ENCODE measurements around the gene CUEDC2. TPM values are rescaled to one million over a fixed set of nuclear protein-coding genes. Genes with fewer than 3 reads are reported as not detected.

The CUEDC2 gene
- total RNA-seq, 4 donors from 2014 or later, result 86.4 to 195 (median 131) TPM

DNA sequence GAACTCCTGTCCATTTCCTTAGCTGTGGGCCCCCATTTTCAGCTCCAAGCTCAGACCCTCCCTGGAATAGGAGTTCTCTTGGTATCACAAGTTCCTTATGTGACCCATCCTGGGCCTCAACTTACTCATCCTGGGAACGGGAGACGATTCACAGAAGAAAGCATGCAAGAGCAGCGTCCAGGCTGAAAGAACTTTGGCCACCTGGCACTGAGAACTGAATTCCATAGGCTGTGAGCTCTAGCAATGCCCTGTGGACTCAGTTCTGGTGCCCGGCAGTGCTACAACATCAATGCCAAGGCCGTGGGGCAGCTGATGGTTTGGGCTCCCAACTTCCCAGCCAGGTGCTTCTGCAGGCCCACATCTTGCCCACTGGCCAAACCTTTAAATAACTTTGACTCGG, 3.9 kb upstream of the CUEDC2 start:
- 89 to 90% methylated on average over 6 of the region's 6 CpGs for WGBS, 2 donors
- no peak overlapping the region for H3K27ac ChIP-seq
- DNase-seq (ENCODE audit: low spot score in 2 of 2), result no peak
- H3K36me3 ChIP-seq, result no peaks in the 10 kb centered on the region
- TF ChIP-seq EP300 (IDR thresholded peaks at IDR 0.05) (no peak), POLR2A (IDR thresholded peaks at IDR 0.05) (no peak)
- TF ChIP-seq, protein P1, sequence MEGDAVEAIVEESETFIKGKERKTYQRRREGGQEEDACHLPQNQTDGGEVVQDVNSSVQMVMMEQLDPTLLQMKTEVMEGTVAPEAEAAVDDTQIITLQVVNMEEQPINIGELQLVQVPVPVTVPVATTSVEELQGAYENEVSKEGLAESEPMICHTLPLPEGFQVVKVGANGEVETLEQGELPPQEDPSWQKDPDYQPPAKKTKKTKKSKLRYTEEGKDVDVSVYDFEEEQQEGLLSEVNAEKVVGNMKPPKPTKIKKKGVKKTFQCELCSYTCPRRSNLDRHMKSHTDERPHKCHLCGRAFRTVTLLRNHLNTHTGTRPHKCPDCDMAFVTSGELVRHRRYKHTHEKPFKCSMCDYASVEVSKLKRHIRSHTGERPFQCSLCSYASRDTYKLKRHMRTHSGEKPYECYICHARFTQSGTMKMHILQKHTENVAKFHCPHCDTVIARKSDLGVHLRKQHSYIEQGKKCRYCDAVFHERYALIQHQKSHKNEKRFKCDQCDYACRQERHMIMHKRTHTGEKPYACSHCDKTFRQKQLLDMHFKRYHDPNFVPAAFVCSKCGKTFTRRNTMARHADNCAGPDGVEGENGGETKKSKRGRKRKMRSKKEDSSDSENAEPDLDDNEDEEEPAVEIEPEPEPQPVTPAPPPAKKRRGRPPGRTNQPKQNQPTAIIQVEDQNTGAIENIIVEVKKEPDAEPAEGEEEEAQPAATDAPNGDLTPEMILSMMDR (IDR thresholded peaks at IDR 0.05), result no peak
- peaks cover 0 to 39% (median 15%) of the 10 kb centered on the region in 4 donors for H3K4me1 ChIP-seq
- no peak overlapping the region for H3K4me3 ChIP-seq
- no peaks in the 10 kb centered on the region for H3K9me3 ChIP-seq
- H3K27me3 ChIP-seq, result peaks cover 0 to 25% of the 10 kb centered on the region in 2 donors

DNA sequence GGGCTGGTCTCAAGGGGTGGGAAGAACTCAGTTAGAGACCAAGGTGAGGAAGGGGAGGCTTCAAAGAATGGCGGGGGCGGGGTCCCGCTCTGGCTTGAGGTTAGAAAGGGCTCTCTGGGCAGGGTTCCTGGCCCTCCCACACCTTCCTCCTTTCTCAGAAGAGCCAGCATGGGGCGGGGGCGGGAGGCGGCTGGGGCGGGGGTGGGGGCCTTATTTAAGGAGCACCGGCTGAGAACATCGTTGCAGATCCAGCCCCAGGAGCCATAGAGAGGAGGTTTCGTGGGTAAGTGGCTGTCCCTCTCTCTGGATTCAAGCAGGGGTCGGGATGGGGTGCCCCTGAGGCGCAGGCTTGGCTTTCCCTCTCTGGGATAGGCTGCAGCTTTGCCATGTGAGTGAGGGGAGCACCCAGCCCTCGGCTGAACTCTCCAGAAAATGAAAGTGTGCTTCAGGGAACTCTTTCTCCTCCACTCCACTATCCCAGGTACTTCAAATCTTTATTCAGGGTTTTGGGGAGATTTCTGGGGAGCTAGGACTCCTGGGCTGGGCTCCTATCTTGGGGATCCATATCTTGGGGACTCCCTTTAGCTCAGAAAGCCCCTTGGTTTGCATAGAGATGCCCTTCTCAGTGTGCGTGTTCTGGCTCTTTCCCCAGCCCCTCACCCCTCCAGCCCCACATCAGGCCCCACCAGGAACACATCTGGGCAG, 3.3 kb upstream of the CUEDC2 start:
- Histone ChIP-seq H3K4me1 (peaks cover 0 to 45% (median 15%) of the 10 kb centered on the region in 4 donors), H3K9me3 (no peaks in the 10 kb centered on the region), H3K27me3 (peaks cover 0 to 25% of the 10 kb centered on the region in 2 donors), H3K36me3 (no peaks in the 10 kb centered on the region), H3K4me3 (peak overlapping the region in 3 of 4 donors; percentile 11 to 22 (median 15)), H3K27ac (peak overlapping the region in 1 of 4 donors; percentile 60)
- 3 to 11% methylated on average over 9 to 10 of the region's 14 CpGs for WGBS, 2 donors
- TF ChIP-seq EP300 (IDR thresholded peaks at IDR 0.05), result no peak
- TF ChIP-seq, protein P1 (IDR thresholded peaks at IDR 0.05), result no peak
- no peak for TF ChIP-seq POLR2A (IDR thresholded peaks at IDR 0.05)
- DNase-seq (ENCODE audit: low spot score in 2 of 2), result no peak

DNA sequence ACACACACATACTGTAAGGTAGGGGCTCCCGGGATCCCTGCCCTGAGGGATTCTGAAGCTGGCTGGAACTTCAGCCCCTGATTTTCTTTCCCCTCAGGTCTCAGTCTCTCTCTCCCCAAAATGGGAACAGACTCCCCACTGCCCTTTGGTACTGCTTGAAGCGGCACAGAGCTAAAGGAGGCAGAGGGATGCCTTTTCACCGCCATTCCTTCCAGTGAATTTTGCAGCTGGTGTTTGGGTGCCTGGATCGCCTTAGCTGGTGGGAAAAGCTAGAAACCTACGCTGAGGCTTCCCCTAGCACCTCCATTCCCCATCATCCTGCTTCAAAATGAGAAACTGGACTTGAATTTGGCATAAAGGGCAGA, 2.7 kb upstream of the CUEDC2 start:
- 46 to 50% methylated on average over 5 of the region's 5 CpGs for whole genome bisulfite sequencing, 2 donors

DNA sequence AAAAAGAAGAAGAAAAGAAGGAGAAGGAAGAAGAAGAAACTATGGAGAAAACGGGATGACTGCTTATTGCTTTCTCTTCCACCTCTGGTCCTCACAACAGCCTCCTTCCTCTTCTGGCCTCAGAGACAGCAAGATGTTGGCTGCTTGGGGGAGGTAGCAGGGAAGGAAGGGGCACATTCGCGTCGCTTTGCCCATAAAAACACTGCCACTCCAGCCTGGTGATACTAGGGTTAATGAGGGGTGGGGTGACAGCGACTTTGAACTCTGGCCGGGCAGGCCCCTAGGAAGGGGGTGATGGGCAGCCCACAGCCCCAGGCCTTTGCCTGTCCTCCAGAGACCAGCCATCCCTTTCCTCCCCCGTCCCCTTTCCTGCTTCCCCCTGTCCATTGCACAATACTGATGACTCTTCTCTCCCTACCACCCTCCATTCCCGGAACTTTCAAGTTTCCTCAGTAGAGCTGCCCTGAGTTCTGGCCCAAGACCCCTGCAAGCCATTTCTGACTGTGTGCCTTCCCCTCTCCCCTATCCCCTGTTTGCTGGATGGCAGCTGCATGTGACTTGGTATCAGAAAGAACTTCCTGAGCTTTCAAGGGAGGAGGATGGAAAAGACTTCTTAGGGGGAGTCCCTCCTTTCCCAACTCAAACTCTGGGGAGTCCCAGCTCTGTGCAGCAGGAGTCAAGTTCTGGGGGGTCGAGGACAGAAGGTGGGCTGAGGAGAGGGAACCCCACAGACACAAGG, 2.2 kb upstream of the CUEDC2 start:
- peaks cover 0 to 46% (median 15%) of the 10 kb centered on the region in 4 donors for H3K4me1 ChIP-seq
- WGBS, 2 donors, result 15 to 18% methylated on average over 9 of the region's 9 CpGs
- peaks cover 0 to 25% of the 10 kb centered on the region in 2 donors for H3K27me3 ChIP-seq
- no peaks in the 10 kb centered on the region for H3K36me3 ChIP-seq
- no peaks in the 10 kb centered on the region for H3K9me3 ChIP-seq
- TF ChIP-seq EP300 (IDR thresholded peaks at IDR 0.05) (no peak), POLR2A (IDR thresholded peaks at IDR 0.05) (no peak)
- TF ChIP-seq, protein P1 (IDR thresholded peaks at IDR 0.05), result no peak
- no peak for DNase-seq (ENCODE audit: low spot score in 2 of 2)
- H3K4me3 ChIP-seq, result no peak overlapping the region
- peak overlapping the region in 1 of 4 donors; percentile 60 for H3K27ac ChIP-seq

More for the DNA sequence above, 2.7 kb upstream of the CUEDC2 start:
- DNase-seq (ENCODE audit: low spot score in 2 of 2), result no peak
- H3K36me3 ChIP-seq, result no peaks in the 10 kb centered on the region
- H3K9me3 ChIP-seq, result no peaks in the 10 kb centered on the region
- TF ChIP-seq, protein P1 (IDR thresholded peaks at IDR 0.05), result no peak
- TF ChIP-seq EP300 (IDR thresholded peaks at IDR 0.05) (no peak), POLR2A (IDR thresholded peaks at IDR 0.05) (no peak)
- peak overlapping the region in 1 of 4 donors; percentile 60 for H3K27ac ChIP-seq
- peaks cover 0 to 46% (median 15%) of the 10 kb centered on the region in 4 donors for H3K4me1 ChIP-seq
- peaks cover 0 to 25% of the 10 kb centered on the region in 2 donors for H3K27me3 ChIP-seq
- H3K4me3 ChIP-seq, result peak overlapping the region in 3 of 4 donors; percentile 11 to 22 (median 15)

DNA sequence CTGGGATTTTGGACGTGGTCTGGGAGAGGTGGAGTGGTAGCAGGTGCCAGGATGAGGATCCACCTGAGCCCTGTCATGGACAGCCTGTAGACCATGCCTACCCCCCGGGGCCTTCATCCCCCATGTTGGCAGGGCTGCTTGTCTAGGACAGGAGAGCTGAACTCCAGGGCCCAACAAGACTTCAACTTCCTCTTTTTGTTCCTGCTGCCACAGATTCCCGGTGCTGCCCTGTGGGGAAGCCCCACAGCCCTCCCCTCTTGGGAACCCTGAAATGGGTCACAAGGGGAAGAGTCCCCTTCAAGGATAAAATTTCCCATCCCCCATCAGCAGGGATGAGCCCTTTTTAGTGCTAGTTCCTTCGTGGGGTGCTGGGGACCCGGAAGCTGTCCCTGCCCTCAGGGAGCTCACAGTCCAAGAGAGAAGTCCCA, 1.3 kb upstream of the CUEDC2 start:
- DNase-seq (ENCODE audit: low spot score in 2 of 2), result no peak
- WGBS, 2 donors, result 52 to 70% methylated on average over 4 to 5 of the region's 5 CpGs
- H3K36me3 ChIP-seq, result no peaks in the 10 kb centered on the region
- no peaks in the 10 kb centered on the region for H3K9me3 ChIP-seq
- H3K27me3 ChIP-seq, result peaks cover 0 to 25% of the 10 kb centered on the region in 2 donors
- H3K4me3 ChIP-seq, result no peak overlapping the region
- peaks cover 0 to 46% (median 15%) of the 10 kb centered on the region in 4 donors for H3K4me1 ChIP-seq
- H3K27ac ChIP-seq, result no peak overlapping the region
- no peak for TF ChIP-seq POLR2A (IDR thresholded peaks at IDR 0.05)

Measured in tibial nerve (tissue), 4 donors.